AG04450 (cell line): ENCODE measurements around the gene TINAGL1. TPM values are rescaled to one million over a fixed set of nuclear protein-coding genes. Genes with fewer than 3 reads are reported as not detected.

Experiments used
- CTCF ChIA-PET: fragments of 300-600, 350-600 bp; formaldehyde crosslinking; extraction: SDS; loops from one replicate; lab custom pipeline; 2022; ENCODE audit warnings: antibody characterized with exemption, inconsistent platforms; lab: Charles Lee
- POLR2A ChIA-PET: fragments of 350-600 bp; formaldehyde crosslinking; extraction: SDS; loops from one replicate; lab custom pipeline; 2021; ENCODE audit warnings: antibody characterized with exemption, inconsistent platforms; lab: Yijun Ruan, JAX
- DNase-seq: peaks from one replicate; pipeline ENCODE4 v3.0.0-alpha.2; 2011; ENCODE audit warnings: low read depth, low spot score
- H3K27ac ChIP-seq: one replicate; pipeline ENCODE4 v1.5.1; 2012; ENCODE audit warnings: low read depth, low read length, control low read depth
- H3K27me3 ChIP-seq: one replicate; pipeline ENCODE4 v1.6.0; 2012; ENCODE audit warnings: low read length; ENCODE audit not compliant: control insufficient read depth, insufficient read depth
- H3K4me3 ChIP-seq: 2 replicates; pipeline ENCODE4 v1.5.1; 2011; ENCODE audit warnings: mild to moderate bottlenecking, low read depth, low read length, control low read depth
- H3K9me3 ChIP-seq: 2 replicates; pipeline ENCODE4 v1.5.1; 2012; ENCODE audit warnings: low read length; ENCODE audit not compliant: control insufficient read depth, insufficient read depth
- CTCF ChIP-seq: IDR thresholded peaks from 2 replicates; pipeline ENCODE4 v1.5.1; 2011; ENCODE audit warnings: low read depth, low read length, control low read depth, inconsistent platforms
- polyA plus RNA-seq: library from polyadenylated mRNA; depleted of rRNA; stranded (reverse); fragments of >200 nt; gene quantifications from 2 replicates; pipeline ENCODE4 v1.2.3, GENCODE V29; 2011

TINAGL1 gene
- polyA plus RNA-seq, 1 experiment = 0.36 TPM

DNA sequence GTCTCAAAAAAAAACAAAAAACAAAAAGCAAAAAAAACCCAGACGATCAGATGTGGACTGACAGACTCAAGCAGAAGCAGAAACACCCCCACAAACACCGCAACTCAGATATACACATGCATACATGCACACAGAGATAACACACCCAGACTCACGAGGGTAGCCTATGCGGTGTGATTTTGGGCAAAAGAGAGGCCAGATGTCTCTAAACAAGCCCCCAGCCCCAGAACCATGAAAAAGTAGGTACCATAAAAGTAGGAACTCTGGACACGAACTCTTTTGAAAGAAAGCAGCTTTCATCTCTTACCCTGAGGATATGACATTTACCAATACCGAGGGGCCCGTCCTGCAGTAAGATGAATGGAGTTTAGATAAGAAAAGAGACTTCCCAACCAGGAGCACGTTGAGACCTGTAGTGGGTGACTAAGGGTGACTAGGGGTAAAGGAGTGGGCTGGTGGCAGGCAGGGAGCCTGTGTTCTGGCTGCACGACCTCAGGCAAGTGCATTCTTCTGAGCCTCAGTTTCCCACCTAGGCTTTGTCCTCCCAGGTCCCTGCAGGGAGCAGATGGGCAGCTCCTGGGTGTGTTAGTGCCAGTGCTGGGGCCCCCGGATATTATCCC is 1.5 kb upstream of the TINAGL1 start:
- H3K4me3 ChIP-seq = no peak overlapping the region
- CTCF ChIA-PET = no interaction called here

GRCh38 chr1:31575369-31576140 is 760 bp upstream of the TINAGL1 start:
- Histone ChIP-seq H3K4me3 (no peak overlapping the region), H3K9me3 (no peaks in the 10 kb centered on the region), H3K27me3 (no peaks in the 10 kb centered on the region), H3K27ac (no peak overlapping the region)
- CTCF ChIA-PET = interaction anchor here (0.6 kb wide), 1 partner anchor 12 kb away, joined by 3 read pairs; no protein-coding TSS in a partner anchor
- POLR2A ChIA-PET = no interaction called here
- no peak for DNase-seq
- no peak for TF ChIP-seq CTCF

More for the DNA sequence above, 1.5 kb upstream of the TINAGL1 start:
- no peak overlapping the region for H3K27ac ChIP-seq
- POLR2A ChIA-PET = no interaction called here
- no peak for DNase-seq
- H3K9me3 ChIP-seq = no peaks in the 10 kb centered on the region
- no peak for TF ChIP-seq CTCF
- no peaks in the 10 kb centered on the region for H3K27me3 ChIP-seq

DNA sequence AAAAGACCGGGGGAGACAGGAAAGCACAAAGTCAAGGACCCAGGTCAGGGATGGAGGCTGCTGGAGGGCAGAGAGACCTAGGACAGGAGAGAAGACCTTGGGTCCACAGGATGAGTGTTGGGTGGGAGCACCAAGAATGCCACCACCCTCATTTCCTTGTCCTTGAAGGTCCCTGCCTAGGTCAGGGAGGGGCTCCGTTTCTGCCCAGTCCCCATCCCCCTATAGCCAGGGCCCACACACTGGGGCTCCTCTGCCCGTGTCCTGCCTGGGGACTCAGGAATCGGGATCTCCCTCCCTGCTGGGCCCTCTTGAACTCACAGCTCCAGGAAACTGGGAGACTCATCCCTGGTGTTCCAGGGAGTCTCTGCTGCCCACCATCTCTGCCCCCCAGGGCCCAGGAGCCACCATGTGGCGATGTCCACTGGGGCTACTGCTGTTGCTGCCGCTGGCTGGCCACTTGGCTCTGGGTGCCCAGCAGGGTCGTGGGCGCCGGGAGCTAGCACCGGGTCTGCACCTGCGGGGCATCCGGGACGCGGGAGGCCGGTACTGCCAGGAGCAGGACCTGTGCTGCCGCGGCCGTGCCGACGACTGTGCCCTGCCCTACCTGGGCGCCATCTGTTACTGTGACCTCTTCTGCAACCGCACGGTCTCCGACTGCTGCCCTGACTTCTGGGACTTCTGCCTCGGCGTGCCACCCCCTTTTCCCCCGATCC is 584 bp downstream of the TINAGL1 start:
- H3K4me3 ChIP-seq = no peak overlapping the region
- ChIA-PET CTCF (no interaction called here), POLR2A (no interaction called here)
- no peaks in the 10 kb centered on the region for H3K27me3 ChIP-seq
- no peak for DNase-seq
- H3K9me3 ChIP-seq = no peaks in the 10 kb centered on the region
- no peak for TF ChIP-seq CTCF
- H3K27ac ChIP-seq = no peak overlapping the region

DNA sequence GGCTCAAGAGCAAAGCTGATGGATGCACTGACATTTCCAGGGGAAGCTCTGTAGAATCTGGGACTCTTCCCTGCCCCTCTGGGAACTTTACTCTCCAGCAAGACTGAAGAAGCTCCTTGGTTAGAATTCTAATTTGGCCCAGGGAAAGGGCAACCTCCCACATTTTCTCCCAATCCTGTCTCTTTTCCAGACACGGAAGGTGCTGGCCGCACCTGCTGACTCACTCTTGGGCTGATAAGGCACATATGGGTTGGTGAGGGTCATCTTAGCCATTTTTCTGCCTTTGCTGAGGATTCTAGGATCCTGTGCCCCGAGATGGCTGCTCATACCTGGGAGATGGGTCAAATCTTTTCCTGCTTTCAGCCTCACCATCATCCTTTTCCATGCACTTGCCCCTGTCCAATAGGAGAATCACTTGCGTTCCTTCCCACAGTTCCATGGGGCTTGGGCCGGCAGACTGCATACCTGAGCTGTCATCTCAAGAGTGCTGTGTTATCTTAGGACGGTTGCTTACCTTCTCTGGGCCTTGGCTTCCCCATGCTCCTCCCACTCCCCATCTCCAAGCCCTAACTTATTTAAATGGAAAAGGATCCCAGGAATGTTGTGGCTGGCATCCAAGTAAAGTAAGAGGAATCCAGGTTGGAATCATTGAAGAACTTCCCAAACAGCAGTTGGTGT is 1.3 kb downstream of the TINAGL1 start:
- no peak for TF ChIP-seq CTCF
- no peak for DNase-seq
- POLR2A ChIA-PET = no interaction called here
- Histone ChIP-seq H3K27ac (no peak overlapping the region), H3K9me3 (no peaks in the 10 kb centered on the region), H3K27me3 (no peaks in the 10 kb centered on the region), H3K4me3 (no peak overlapping the region)
- CTCF ChIA-PET = interaction anchor here (0.6 to 2.0 kb wide), 2 partner anchors 30 to 41 kb away, joined by 3 to 6 read pairs; no protein-coding TSS in a partner anchor
